ENCODE measurements around the gene GJD4.

GJD4 gene

DNA sequence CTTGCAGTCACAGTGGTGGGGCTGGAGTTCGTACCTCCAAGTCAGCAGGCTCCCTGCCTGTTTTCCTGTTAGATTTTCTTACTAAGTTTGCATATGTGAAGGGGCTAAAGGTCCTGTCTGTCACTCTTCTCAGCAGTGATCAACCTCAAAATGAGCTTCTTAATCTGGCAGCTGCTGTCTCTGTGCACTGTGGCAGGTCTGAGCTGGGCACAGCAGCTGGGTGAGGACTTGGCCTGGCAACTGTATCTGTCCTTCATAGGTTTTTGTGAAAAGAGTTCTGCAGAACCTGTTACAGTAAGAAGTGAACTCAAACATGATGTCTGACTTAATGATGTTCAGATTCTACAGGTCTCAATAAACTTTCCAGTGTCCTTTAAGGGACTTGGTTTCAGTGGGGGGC is 31.3 kb upstream of the GJD4 start:
- TF ChIP-seq, protein P1, sequence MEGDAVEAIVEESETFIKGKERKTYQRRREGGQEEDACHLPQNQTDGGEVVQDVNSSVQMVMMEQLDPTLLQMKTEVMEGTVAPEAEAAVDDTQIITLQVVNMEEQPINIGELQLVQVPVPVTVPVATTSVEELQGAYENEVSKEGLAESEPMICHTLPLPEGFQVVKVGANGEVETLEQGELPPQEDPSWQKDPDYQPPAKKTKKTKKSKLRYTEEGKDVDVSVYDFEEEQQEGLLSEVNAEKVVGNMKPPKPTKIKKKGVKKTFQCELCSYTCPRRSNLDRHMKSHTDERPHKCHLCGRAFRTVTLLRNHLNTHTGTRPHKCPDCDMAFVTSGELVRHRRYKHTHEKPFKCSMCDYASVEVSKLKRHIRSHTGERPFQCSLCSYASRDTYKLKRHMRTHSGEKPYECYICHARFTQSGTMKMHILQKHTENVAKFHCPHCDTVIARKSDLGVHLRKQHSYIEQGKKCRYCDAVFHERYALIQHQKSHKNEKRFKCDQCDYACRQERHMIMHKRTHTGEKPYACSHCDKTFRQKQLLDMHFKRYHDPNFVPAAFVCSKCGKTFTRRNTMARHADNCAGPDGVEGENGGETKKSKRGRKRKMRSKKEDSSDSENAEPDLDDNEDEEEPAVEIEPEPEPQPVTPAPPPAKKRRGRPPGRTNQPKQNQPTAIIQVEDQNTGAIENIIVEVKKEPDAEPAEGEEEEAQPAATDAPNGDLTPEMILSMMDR (IDR thresholded peaks at IDR 0.05; ENCODE audit: low read depth, low read length): no peak
- no peaks in the 10 kb centered on the region for H3K9me3 ChIP-seq (ENCODE audit: severe bottlenecking)
- no peak for DNase-seq

DNA sequence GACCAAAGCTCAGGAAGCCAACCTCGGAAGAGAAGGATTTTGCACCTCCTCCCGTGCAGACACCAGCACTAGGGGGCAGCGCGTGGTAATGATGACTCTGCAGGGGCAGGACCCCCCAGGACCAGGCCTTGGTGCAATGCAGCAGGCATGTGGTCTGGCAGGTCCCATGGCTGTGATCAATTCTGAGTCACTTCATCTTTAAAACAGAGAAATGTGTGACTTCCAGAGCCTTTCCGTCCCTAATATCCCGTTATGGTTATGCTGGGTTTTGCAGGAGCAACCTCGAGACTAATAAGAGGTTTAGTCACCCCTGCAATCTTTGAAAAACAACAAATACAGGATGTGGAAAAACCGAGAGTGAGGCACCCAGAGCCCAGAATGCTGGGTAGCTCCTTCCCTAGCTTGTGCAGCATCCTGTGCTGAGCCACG is 30.2 kb upstream of the GJD4 start:
- DNase-seq: no peak
- H3K27ac ChIP-seq: no peak overlapping the region

More for the DNA sequence above, 31.3 kb upstream of the GJD4 start:
- Histone ChIP-seq H3K36me3 (no peaks in the 10 kb centered on the region; the same call in 1 of the 2 replicates), H3K27me3 (ENCODE audit: insufficient read depth, low read depth, severe bottlenecking) (no peaks in the 10 kb centered on the region), H3K27ac (no peak overlapping the region), H3K4me3 (ENCODE audit: low read depth, low read length) (no peak overlapping the region)

DNA sequence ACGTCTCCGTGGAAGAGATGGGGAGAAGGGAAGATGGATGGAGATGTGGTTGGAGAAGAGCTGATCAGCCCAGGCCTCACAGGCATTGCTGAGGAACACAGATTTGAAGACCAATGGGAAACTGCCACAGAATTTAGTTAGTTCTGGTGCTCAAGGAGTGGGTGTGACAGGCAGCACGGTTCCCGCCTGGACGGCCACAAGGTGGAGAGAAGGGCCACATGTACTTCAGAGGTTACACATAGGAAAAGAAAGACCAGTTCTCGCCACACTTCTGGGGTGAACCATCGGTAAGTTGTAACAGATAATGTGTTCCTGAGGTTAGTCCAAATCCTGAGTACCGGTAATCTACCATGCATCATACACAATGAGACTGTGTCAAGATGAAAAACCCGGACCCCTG is 29.5 kb upstream of the GJD4 start:
- no peaks in the 10 kb centered on the region for H3K36me3 ChIP-seq
- H3K4me3 ChIP-seq (ENCODE audit: low read depth, low read length): no peak overlapping the region
- H3K27me3 ChIP-seq (ENCODE audit: insufficient read depth, low read depth, severe bottlenecking): no peaks in the 10 kb centered on the region
- DNase-seq: no peak
- TF ChIP-seq, protein P1 (IDR thresholded peaks at IDR 0.05; ENCODE audit: low read depth, low read length): no peak
- H3K9me3 ChIP-seq (ENCODE audit: severe bottlenecking): no peaks in the 10 kb centered on the region
- H3K27ac ChIP-seq: no peak overlapping the region

More for the DNA sequence above, 30.2 kb upstream of the GJD4 start:
- Histone ChIP-seq H3K4me3 (ENCODE audit: low read depth, low read length) (no peak overlapping the region), H3K36me3 (no peaks in the 10 kb centered on the region), H3K27me3 (ENCODE audit: insufficient read depth, low read depth, severe bottlenecking) (no peaks in the 10 kb centered on the region), H3K9me3 (ENCODE audit: severe bottlenecking) (no peaks in the 10 kb centered on the region)
- TF ChIP-seq, protein P1 (IDR thresholded peaks at IDR 0.05; ENCODE audit: low read depth, low read length): peak; percentile 40

DNA sequence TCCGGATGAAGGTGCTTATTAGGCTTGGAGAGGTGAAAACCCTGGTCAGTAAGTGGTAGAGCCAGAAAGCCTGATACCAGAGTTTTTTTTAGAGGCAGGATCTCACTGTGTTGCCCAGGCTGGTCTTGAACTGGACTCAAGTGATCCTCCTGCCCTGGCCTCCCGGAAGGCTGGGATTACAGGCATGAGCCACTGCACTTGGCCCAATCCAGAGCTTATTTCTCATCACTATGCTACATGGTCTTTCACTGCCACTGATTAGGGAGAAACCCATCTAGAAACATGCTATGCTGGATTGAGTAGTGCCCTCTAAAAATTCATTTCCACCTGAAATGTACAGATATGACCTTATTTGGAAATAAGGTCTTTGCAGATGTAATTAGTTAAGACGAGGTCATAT is 28.4 kb upstream of the GJD4 start:
- no peaks in the 10 kb centered on the region for H3K9me3 ChIP-seq (ENCODE audit: severe bottlenecking)
- TF ChIP-seq, protein P1 (IDR thresholded peaks at IDR 0.05; ENCODE audit: low read depth, low read length): no peak
- H3K27me3 ChIP-seq (ENCODE audit: insufficient read depth, low read depth, severe bottlenecking): no peaks in the 10 kb centered on the region
- H3K36me3 ChIP-seq: no peaks in the 10 kb centered on the region
- no peak overlapping the region for H3K27ac ChIP-seq
- H3K4me3 ChIP-seq (ENCODE audit: low read depth, low read length): no peak overlapping the region
- no peak for DNase-seq

DNA sequence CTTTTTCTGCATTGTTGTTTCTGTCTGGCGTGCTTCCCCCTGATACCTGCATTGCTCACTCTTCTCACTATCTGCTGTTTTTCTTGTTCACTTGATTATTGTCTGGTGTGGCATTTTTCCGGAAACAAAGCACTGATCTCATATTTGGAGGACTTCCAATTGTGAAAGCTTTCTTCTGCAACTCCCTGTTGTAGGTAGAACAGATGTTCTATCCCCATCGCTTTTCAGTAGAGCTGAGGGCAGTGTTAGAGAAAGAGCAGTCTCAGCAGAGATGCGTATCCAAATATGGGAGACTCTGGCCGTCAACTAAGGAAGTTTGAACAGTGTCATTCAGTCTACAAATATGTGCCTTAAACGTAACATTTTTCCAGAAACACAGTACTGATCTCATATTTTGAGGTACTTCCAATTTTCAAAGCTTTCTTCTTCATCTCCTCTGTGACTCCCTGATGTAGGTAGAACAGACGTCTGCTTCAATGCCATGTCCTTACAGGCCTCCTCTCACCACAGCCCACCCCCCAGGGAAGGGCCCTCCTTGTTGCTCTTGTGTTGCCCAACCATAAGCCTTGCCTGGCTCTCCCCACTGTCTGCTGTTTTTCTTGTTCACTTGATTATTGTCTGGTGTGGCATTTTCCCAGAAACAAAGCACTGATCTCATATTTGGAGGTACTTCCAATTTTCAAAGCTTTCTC is 27.1 kb upstream of the GJD4 start:
- no peak for DNase-seq
- TF ChIP-seq, protein P1 (IDR thresholded peaks at IDR 0.05; ENCODE audit: low read depth, low read length): no peak
- Histone ChIP-seq H3K4me3 (ENCODE audit: low read depth, low read length) (no peak overlapping the region), H3K27ac (no peak overlapping the region), H3K36me3 (no peaks in the 10 kb centered on the region), H3K9me3 (ENCODE audit: severe bottlenecking) (no peaks in the 10 kb centered on the region), H3K27me3 (ENCODE audit: insufficient read depth, low read depth, severe bottlenecking) (no peaks in the 10 kb centered on the region)

DNA sequence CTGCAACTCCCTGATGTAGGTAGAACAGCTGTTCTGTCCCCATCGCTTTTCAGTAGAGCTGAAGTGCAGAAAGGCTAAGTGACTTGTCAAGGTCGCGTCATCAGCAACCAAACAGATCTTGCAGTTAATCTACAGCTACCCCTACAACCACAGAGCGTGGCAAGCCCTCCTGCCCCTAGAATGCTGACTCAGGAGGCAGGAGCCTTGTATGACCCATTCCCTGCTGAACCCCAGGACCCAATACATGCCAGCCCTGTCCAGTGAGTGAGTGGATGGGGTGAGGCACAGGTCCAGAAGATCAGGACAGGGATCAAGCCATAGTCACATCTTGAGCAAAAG is 26.6 kb upstream of the GJD4 start:
- H3K27me3 ChIP-seq (ENCODE audit: insufficient read depth, low read depth, severe bottlenecking): no peaks in the 10 kb centered on the region
- TF ChIP-seq, protein P1 (IDR thresholded peaks at IDR 0.05; ENCODE audit: low read depth, low read length): no peak
- no peak for DNase-seq

More for the DNA sequence above, 26.6 kb upstream of the GJD4 start:
- Histone ChIP-seq H3K9me3 (ENCODE audit: severe bottlenecking) (no peaks in the 10 kb centered on the region), H3K27ac (no peak overlapping the region), H3K36me3 (no peaks in the 10 kb centered on the region), H3K4me3 (ENCODE audit: low read depth, low read length) (no peak overlapping the region)

All from WERI-Rb-1 (cell line).